RWPE1 (cell line): ENCODE results near the gene PNPO.

Experiments
- CTCF ChIA-PET: fragments of 350-600 bp; sonication (Branson Sonifier 250); formaldehyde crosslinking; extraction: SDS; loops from one replicate; lab custom pipeline; 2021; lab: Yijun Ruan, JAX
- POLR2A ChIA-PET: fragments of 400-600 bp; formaldehyde crosslinking; extraction: SDS; loops from one replicate; lab custom pipeline; 2020; ENCODE audit warnings: antibody characterized with exemption; ENCODE audit not compliant: low non-redundant PET; lab: Yijun Ruan, JAX
- DNase-seq: peaks from one replicate; pipeline ENCODE4 v3.0.0; 2012; ENCODE audit warnings: low spot score
- H3K27ac ChIP-seq: fragments of 450-650 bp; 2 replicates; pipeline ENCODE4 v1.5.1; 2017
- CTCF ChIP-seq: fragments of 450-650 bp; conservative IDR thresholded peaks from 2 replicates; pipeline ENCODE4 v1.5.1; 2017; ENCODE audit warnings: low read depth, mild to moderate bottlenecking

Gene PNPO

GRCh38 chr17:47946516-47946915, 5.1 kb downstream of the PNPO start:
- peak overlapping the region; percentile 76 for H3K27ac ChIP-seq
- ChIA-PET CTCF (interaction anchor here (0.6 to 1.8 kb wide), 12 partner anchors 8 to 105 kb away, joined by 3 to 15 read pairs (median 5); partner anchors contain the start of genes CDK5RAP3, PRR15L, SCRN2 and SP2), POLR2A (interaction anchor here (0.9 kb wide), 1 partner anchor 50 kb away, joined by 3 read pairs; no protein-coding TSS in a partner anchor)
- no peak for TF ChIP-seq CTCF
- no peak for DNase-seq

- peak; percentile 92 for TF ChIP-seq CTCF
- DNase-seq: peak; percentile 99
- ChIA-PET CTCF (interaction anchor here (0.5 to 1.8 kb wide), 19 partner anchors 8 to 151 kb away, joined by 3 to 15 read pairs (median 4); partner anchors contain the start of genes CDK5RAP3, PRR15L, SCRN2 and SP2), POLR2A (interaction anchor here (0.9 kb wide), 1 partner anchor 50 kb away, joined by 3 read pairs; no protein-coding TSS in a partner anchor)
- peak overlapping the region; percentile 76 for H3K27ac ChIP-seq
These were observed 5.6 kb downstream of the PNPO start for GRCh38 chr17:47946929-47947397.

- no peak for DNase-seq
- peak overlapping the region; percentile 74 for H3K27ac ChIP-seq
- ChIA-PET CTCF (interaction anchor here (0.6 to 2.5 kb wide), 15 partner anchors 9 to 387 kb away, joined by 3 to 17 read pairs (median 4); partner anchors contain the start of genes CDK5RAP3, PRR15L and SCRN2), POLR2A (interaction anchor here (1.0 kb wide), 1 partner anchor 8 kb away, joined by 3 read pairs; no protein-coding TSS in a partner anchor)
- TF ChIP-seq CTCF: no peak
These were observed 7.4 kb downstream of the PNPO start for GRCh38 chr17:47948706-47949196.

GRCh38 chr17:47949197-47949759, 7.9 kb downstream of the PNPO start:
- ChIA-PET CTCF (interaction anchor here (0.6 to 2.5 kb wide), 21 partner anchors 8 to 387 kb away, joined by 3 to 17 read pairs (median 4); partner anchors contain the start of genes CDK5RAP3, PRR15L and SCRN2), POLR2A (interaction anchor here (1.0 kb wide), 1 partner anchor 8 kb away, joined by 3 read pairs; no protein-coding TSS in a partner anchor)
- peak overlapping the region; percentile 74 for H3K27ac ChIP-seq
- DNase-seq: peak; percentile 69
- TF ChIP-seq CTCF: peak; percentile 96

- CTCF ChIA-PET: interaction anchor here (0.6 to 2.5 kb wide), 14 partner anchors 8 to 74 kb away, joined by 3 to 17 read pairs (median 5); partner anchors contain the start of genes CDK5RAP3 and PRR15L
- no peak for TF ChIP-seq CTCF
- no peak for DNase-seq
- POLR2A ChIA-PET: interaction anchor here (0.5 to 1.1 kb wide), 2 partner anchors 8 to 923 kb away, joined by 3 to 4 read pairs; partner anchors contain the start of gene PNPO
- H3K27ac ChIP-seq: peak overlapping the region; percentile 74
These were observed 8.6 kb downstream of the PNPO start for GRCh38 chr17:47949946-47950345.

GRCh38 chr17:47950448-47950847, 9.1 kb downstream of the PNPO start:
- peak overlapping the region; percentile 74 for H3K27ac ChIP-seq
- TF ChIP-seq CTCF: no peak
- ChIA-PET POLR2A (interaction anchor here (0.5 to 1.1 kb wide), 2 partner anchors 9 to 922 kb away, joined by 3 to 4 read pairs; partner anchors contain the start of gene PNPO), CTCF (interaction anchor here (0.7 to 2.5 kb wide), 4 partner anchors 20 to 73 kb away, joined by 4 to 17 read pairs (median 8); partner anchors contain the start of gene CDK5RAP3)
- no peak for DNase-seq
